ENCODE measurements around the gene SAMD10. TPM values are rescaled to one million over a fixed set of nuclear protein-coding genes. Genes with fewer than 3 reads are reported as not detected.

The SAMD10 gene
- total and polyA plus RNA-seq, 2 of the 8 experiments (the other 6 are each of a cell fraction or from before 2014, with no cell fraction given) = 3.0 to 5.2 TPM

DNA sequence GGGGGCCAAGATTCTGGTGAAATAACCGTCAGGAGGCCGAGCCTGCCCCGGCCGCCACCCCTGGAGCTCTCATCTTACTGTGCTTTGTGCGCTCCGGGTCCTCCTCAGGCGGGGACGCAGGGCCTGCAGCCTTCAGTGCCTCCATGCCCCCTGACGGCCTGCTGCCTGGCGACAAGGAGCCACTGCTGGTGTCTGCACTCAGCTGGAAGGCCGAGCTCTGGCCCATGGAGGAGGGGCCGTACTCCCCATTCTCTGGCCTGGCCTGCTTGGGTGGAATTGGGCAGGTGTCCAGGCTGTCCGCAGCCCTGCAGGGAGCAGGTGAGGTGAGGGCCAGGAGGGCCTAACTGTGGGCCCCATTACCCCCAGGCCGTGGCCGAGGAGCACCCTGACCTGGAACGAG lies 15.0 kb downstream of the SAMD10 start:
- 87% methylated on average over 13 of the region's 16 CpGs; no CpG with 5 or more reads in 1 of the 2 experiments for WGBS, 2 experiments (ENCODE audit: extremely low coverage in 1 of 2, insufficient coverage in 1 of 2, insufficient read length in 1 of 2, insufficient replicate concordance in 2 of 2, low coverage in 1 of 2, low lambda C conversion rate in 2 of 2, missing lambda C conversion rate in 1 of 2)
- Histone ChIP-seq H2BK15ac (ENCODE audit: low read length) (no peak overlapping the region), H3K18ac (ENCODE audit: extremely low read depth, low read length) (no peak overlapping the region), H3K14ac (ENCODE audit: insufficient read length) (no peak overlapping the region), H3K56ac (replicated peaks; ENCODE audit: insufficient read length, low read depth, low read length) (no peak overlapping the region), H3K9ac (replicated peaks in 1 of 4; ENCODE audit: extremely low read depth in 1 of 4, low read depth in 3 of 4, low read length in 3 of 4) (no peak overlapping the region), H4K91ac (replicated peaks; ENCODE audit: insufficient read length, low read length) (no peak overlapping the region), H3K23ac (ENCODE audit: insufficient read length) (no peak overlapping the region), H4K20me1 (replicated peaks in 1 of 2; ENCODE audit: control insufficient read depth in 1 of 2, insufficient read depth in 2 of 2, low read length in 2 of 2) (peaks cover 0 to 2% of the 10 kb centered on the region in 2 experiments), H4K5ac (ENCODE audit: insufficient read length, low read depth, low read length) (no peak overlapping the region), H3K27ac (ENCODE audit: low read depth, low read length) (no peak overlapping the region), H3K79me2 (ENCODE audit: control insufficient read depth in 1 of 2, insufficient read depth in 2 of 2, low read length in 2 of 2) (no peaks in the 10 kb centered on the region; a peak in 1 of 4 replicates), H2BK5ac (ENCODE audit: low read depth, low read length) (no peak overlapping the region), H3K23me2 (ENCODE audit: low read depth, low read length) (peaks cover 5% of the 10 kb centered on the region; the same call in 1 of the 2 replicates), H3K4me3 (ENCODE audit: extremely low read depth in 1 of 4, insufficient read depth in 2 of 4, low read depth in 3 of 4, low read length in 4 of 4) (no peak overlapping the region), H2BK12ac (ENCODE audit: low read depth, low read length) (no peak overlapping the region), H3K27me3 (replicated peaks in 1 of 4; ENCODE audit: control insufficient read depth in 3 of 4, extremely low read depth in 1 of 4, insufficient read depth in 3 of 4, low read length in 3 of 4) (no peaks in the 10 kb centered on the region), H3K4ac (replicated peaks; ENCODE audit: insufficient read length, low read depth, low read length) (no peak overlapping the region), H2AK5ac (ENCODE audit: low read depth, low read length) (no peak overlapping the region), H2AFZ (ENCODE audit: low read length) (no peak overlapping the region), H3K79me1 (ENCODE audit: low read depth, low read length) (peaks cover 4% of the 10 kb centered on the region), H3K4me1 (replicated peaks in 1 of 4; ENCODE audit: control insufficient read depth in 3 of 4, insufficient read depth in 4 of 4, low read length in 3 of 4) (peaks cover 0 to 9% (median 5%) of the 10 kb centered on the region in 4 experiments; a peak in 6 of 7 replicates), H2BK120ac (replicated peaks; ENCODE audit: low read depth, low read length) (no peak overlapping the region), H4K8ac (ENCODE audit: extremely low read depth, insufficient read depth, low read length) (no peak overlapping the region), H3K4me2 (ENCODE audit: insufficient read depth in 1 of 2, low read depth in 2 of 2, low read length in 2 of 2) (no peak overlapping the region), H3K9me3 (ENCODE audit: insufficient read depth in 2 of 2, low read depth in 1 of 2, low read length in 1 of 2) (peaks cover 42 to 53% of the 10 kb centered on the region in 2 experiments), H3K36me3 (ENCODE audit: control insufficient read depth in 2 of 4, insufficient read depth in 4 of 4, low read length in 3 of 4) (peaks cover 22 to 66% (median 51%) of the 10 kb centered on the region in 4 experiments), H2BK20ac (ENCODE audit: low read length) (no peak overlapping the region)
- FAIRE-seq (no peak), DNase-seq (ENCODE audit: low read depth in 1 of 2, low spot score in 2 of 2) (no peak)
- POLR2A ChIA-PET (ENCODE audit: partially characterized antibody) = interaction anchor here (0.8 kb wide), 1 partner anchor 12 kb away, joined by 3 read pairs; no protein-coding TSS in a partner anchor
- CTCF ChIA-PET (ENCODE audit: partially characterized antibody) = interaction anchor here (0.8 kb wide), 2 partner anchors 16 to 55 kb away, joined by 3 read pairs; no protein-coding TSS in a partner anchor
- TF ChIP-seq SRF (IDR thresholded peaks at IDR 0.05; ENCODE audit: low read depth, low read length) (no peak), HDAC6 (IDR thresholded peaks at IDR 0.05; ENCODE audit: low read depth, low read length) (no peak), NANOG (IDR thresholded peaks at IDR 0.05; ENCODE audit: insufficient read depth, low read depth, low read length, poor library complexity, severe bottlenecking) (no peak), SP1 (IDR thresholded peaks at IDR 0.05; ENCODE audit: low read depth, low read length) (no peak), RNF2 (IDR thresholded peaks at IDR 0.05; ENCODE audit: borderline replicate concordance, low read depth, low read length, missing control alignments, poor library complexity, severe bottlenecking) (no peak), RXRA (IDR thresholded peaks at IDR 0.05; ENCODE audit: insufficient read depth, low read depth, low read length) (no peak), POLR2AphosphoS5 (IDR thresholded peaks at IDR 0.05; ENCODE audit: low read depth, low read length) (no peak), SAP30 (IDR thresholded peaks at IDR 0.05; ENCODE audit: insufficient read depth, insufficient replicate concordance, low read length) (no peak), POLR2A (IDR thresholded peaks at IDR 0.05; ENCODE audit: control extremely low read depth in 1 of 2, low read depth in 2 of 2, low read length in 2 of 2) (no peak)
- TF ChIP-seq, protein P1, sequence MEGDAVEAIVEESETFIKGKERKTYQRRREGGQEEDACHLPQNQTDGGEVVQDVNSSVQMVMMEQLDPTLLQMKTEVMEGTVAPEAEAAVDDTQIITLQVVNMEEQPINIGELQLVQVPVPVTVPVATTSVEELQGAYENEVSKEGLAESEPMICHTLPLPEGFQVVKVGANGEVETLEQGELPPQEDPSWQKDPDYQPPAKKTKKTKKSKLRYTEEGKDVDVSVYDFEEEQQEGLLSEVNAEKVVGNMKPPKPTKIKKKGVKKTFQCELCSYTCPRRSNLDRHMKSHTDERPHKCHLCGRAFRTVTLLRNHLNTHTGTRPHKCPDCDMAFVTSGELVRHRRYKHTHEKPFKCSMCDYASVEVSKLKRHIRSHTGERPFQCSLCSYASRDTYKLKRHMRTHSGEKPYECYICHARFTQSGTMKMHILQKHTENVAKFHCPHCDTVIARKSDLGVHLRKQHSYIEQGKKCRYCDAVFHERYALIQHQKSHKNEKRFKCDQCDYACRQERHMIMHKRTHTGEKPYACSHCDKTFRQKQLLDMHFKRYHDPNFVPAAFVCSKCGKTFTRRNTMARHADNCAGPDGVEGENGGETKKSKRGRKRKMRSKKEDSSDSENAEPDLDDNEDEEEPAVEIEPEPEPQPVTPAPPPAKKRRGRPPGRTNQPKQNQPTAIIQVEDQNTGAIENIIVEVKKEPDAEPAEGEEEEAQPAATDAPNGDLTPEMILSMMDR (IDR thresholded peaks at IDR 0.05; ENCODE audit: control extremely low read depth in 1 of 3, insufficient read depth in 1 of 3, low read depth in 1 of 3, low read length in 3 of 3) = no peak

Measured in H1 (cell line).